Measurements from ENCODE around the gene TRIM66.

- TF ChIP-seq CTCF (IDR thresholded peaks at IDR 0.05) (no peak), POLR2A (IDR thresholded peaks at IDR 0.05) (no peak)
These were observed 42.8 kb downstream of the TRIM66 start for GRCh38 chr11:8639655-8640054.

Data from thyroid gland (tissue), 4 donors.